Liver (tissue), 9 donors: ENCODE measurements around the gene OR51T1. TPM values are rescaled to one million over a fixed set of nuclear protein-coding genes. Genes with fewer than 3 reads are reported as not detected.

Source experiments
- DNase-seq: peaks from one replicate; pipeline ENCODE4 v3.0.0-alpha.2; 2017; ENCODE audit warnings: low spot score
- H3K27ac ChIP-seq, 2 donors: one replicate each; pipeline ENCODE4 v1.7.0; 2013; ENCODE audit warnings: inconsistent platforms in 2 of 2, low read length in 2 of 2, control low read depth in 1 of 2, low read depth in 1 of 2, mild to moderate bottlenecking in 1 of 2
- H3K27me3 ChIP-seq, 4 donors: one replicate each; pipeline versions ENCODE4 v1.6.1 to v1.7.0; 2013; ENCODE audit warnings: low read length in 3 of 4, inconsistent platforms in 1 of 4, mild to moderate bottlenecking in 1 of 4, moderate library complexity in 1 of 4; ENCODE audit not compliant: control insufficient read depth in 4 of 4, insufficient read depth in 4 of 4
- H3K36me3 ChIP-seq, 4 donors: one replicate each; pipeline versions ENCODE4 v1.6.1 to v1.7.0; 2013; ENCODE audit warnings: low read length in 3 of 4, mild to moderate bottlenecking in 3 of 4, low read depth in 1 of 4, moderate library complexity in 1 of 4; ENCODE audit not compliant: control insufficient read depth in 4 of 4, insufficient read depth in 3 of 4
- H3K4me1 ChIP-seq, 4 donors: one replicate each; pipeline versions ENCODE4 v1.6.1 to v1.7.0; 2013; ENCODE audit warnings: low read length in 3 of 4, mild to moderate bottlenecking in 3 of 4, moderate library complexity in 1 of 4; ENCODE audit not compliant: control insufficient read depth in 4 of 4, insufficient read depth in 4 of 4
- H3K4me3 ChIP-seq, 3 donors: one replicate each; pipeline versions ENCODE4 v1.6.1 to v1.7.0; 2013; ENCODE audit warnings: low read length in 3 of 3, control low read depth in 1 of 3, low read depth in 1 of 3, mild to moderate bottlenecking in 1 of 3
- H3K9ac ChIP-seq, 2 donors: one replicate each; pipeline ENCODE4 v1.7.0; 2013; ENCODE audit warnings: low read length in 2 of 2, mild to moderate bottlenecking in 2 of 2, moderate library complexity in 2 of 2, control low read depth in 1 of 2, low read depth in 1 of 2
- H3K9me3 ChIP-seq, 4 donors: one replicate each; pipeline versions ENCODE4 v1.6.1 to v1.7.0; 2013; ENCODE audit warnings: low read length in 3 of 4; ENCODE audit not compliant: control insufficient read depth in 4 of 4
- FOXA2 ChIP-seq: IDR thresholded peaks from 2 replicates; pipeline ENCODE4 v1.6.1; 2016; ENCODE audit warnings: antibody characterized with exemption
- HNF4A ChIP-seq, 2 donors: conservative IDR thresholded peaks; 2 replicates each; pipeline ENCODE4 v1.6.1; 2016; ENCODE audit warnings: antibody characterized with exemption in 2 of 2, mild to moderate bottlenecking in 2 of 2
- HNF4G ChIP-seq: IDR thresholded peaks from 2 replicates; pipeline ENCODE4 v1.6.1; 2016; ENCODE audit warnings: antibody characterized with exemption
- JUND ChIP-seq, 2 donors: IDR thresholded peaks; 2 replicates each; pipeline ENCODE4 v1.6.1; 2016; ENCODE audit warnings: antibody characterized with exemption in 2 of 2
- NR2F2 ChIP-seq: IDR thresholded peaks from 2 replicates; pipeline ENCODE4 v1.6.1; 2016; ENCODE audit warnings: antibody characterized with exemption
- RAD21 ChIP-seq, 2 donors: IDR thresholded peaks; 2 replicates each; pipeline ENCODE4 v1.6.1; 2016; ENCODE audit warnings: antibody characterized with exemption in 2 of 2, mild to moderate bottlenecking in 2 of 2
- REST ChIP-seq: IDR thresholded peaks from 2 replicates; pipeline ENCODE4 v1.6.1; 2016; ENCODE audit warnings: antibody characterized with exemption, mild to moderate bottlenecking
- RXRA ChIP-seq, 2 donors: IDR thresholded peaks; 2 replicates each; pipeline ENCODE4 v1.6.1; 2017 to 2018; ENCODE audit warnings: antibody characterized with exemption in 2 of 2, mild to moderate bottlenecking in 1 of 2
- SP1 ChIP-seq: IDR thresholded peaks from 2 replicates; pipeline ENCODE4 v1.6.1; 2018; ENCODE audit warnings: antibody characterized with exemption, mild to moderate bottlenecking
- TAF1 ChIP-seq: conservative IDR thresholded peaks from 2 replicates; pipeline ENCODE4 v1.6.1; 2016; ENCODE audit warnings: antibody characterized with exemption, mild to moderate bottlenecking
- YY1 ChIP-seq: IDR thresholded peaks from 2 replicates; pipeline ENCODE4 v1.6.1; 2016; ENCODE audit warnings: antibody characterized with exemption, mild to moderate bottlenecking
- WGBS: extraction: QIAGEN DNeasy Blood & Tissue Kit; methylation state at CpG from one replicate; pipeline ENCODE4 v1.1.7; 2013; 5-methylcytosine and 5-hydroxymethylcytosine counted together
- polyA plus RNA-seq, 2 donors: library from polyadenylated mRNA; stranded (reverse) in 1 of 2; unstranded in 1 of 2; fragments of 200-250 nt in 1 of 2; fragments of >200 nt in 1 of 2; fragmentation: Nextera tagmentation in 1 of 2; extraction: Ambion mirVana in 1 of 2; gene quantifications; one replicate each; pipeline versions ENCODE4 v1.2.1 to v1.2.3, GENCODE V29; 2013 to 2015
- total RNA-seq, 2 donors: library from RNA; depleted of rRNA; stranded (reverse); fragments of >200 nt; gene quantifications; one replicate each; pipeline ENCODE4 v1.2.3, GENCODE V29; 2014
- TF ChIP-seq, protein P1 (sequence below): IDR thresholded peaks from 2 replicates; pipeline ENCODE4 v1.6.1; 2016; ENCODE audit warnings: antibody characterized with exemption
- TF ChIP-seq, protein P2 (sequence below): IDR thresholded peaks from 2 replicates; pipeline ENCODE4 v1.6.1; 2016; ENCODE audit warnings: antibody characterized with exemption
- donor health status: healthy.
- donor health status: healthy.
- donor health status: healthy.
- donor health status: healthy.
- donor health status: healthy.

Gene OR51T1
- total and polyA plus RNA-seq, 4 donors, result not detected

DNA sequence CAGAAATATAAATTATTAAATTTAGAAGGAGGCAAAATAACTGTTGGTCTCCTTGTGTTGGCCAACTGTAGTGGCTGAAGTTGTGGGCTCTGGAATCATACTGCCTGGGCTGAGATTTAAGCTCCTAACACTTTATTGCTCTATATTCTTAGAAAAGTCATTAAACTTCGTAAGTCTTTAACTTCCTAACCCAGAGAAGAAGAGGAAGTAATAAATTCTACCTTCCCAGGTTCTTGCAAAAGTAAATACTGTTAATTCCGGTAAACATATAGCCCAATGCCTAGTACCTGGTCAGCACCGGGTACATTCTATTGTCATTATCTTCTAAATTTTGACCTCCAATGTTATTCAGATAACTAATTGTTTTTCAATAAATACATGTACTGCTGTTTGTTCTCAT, 4.5 kb downstream of the OR51T1 start:
- Histone ChIP-seq H3K9me3 (no peaks in the 10 kb centered on the region), H3K4me3 (no peak overlapping the region), H3K27me3 (peaks cover 0 to 2% (median under 1%) of the 10 kb centered on the region in 4 donors), H3K36me3 (no peaks in the 10 kb centered on the region), H3K4me1 (no peaks in the 10 kb centered on the region), H3K27ac (no peak overlapping the region), H3K9ac (no peak overlapping the region)
- no peak for TF ChIP-seq TAF1
- no peak for TF ChIP-seq YY1
- no peak for TF ChIP-seq REST
- no peak for TF ChIP-seq RXRA (IDR thresholded peaks at IDR 0.05)
- TF ChIP-seq, protein P1, sequence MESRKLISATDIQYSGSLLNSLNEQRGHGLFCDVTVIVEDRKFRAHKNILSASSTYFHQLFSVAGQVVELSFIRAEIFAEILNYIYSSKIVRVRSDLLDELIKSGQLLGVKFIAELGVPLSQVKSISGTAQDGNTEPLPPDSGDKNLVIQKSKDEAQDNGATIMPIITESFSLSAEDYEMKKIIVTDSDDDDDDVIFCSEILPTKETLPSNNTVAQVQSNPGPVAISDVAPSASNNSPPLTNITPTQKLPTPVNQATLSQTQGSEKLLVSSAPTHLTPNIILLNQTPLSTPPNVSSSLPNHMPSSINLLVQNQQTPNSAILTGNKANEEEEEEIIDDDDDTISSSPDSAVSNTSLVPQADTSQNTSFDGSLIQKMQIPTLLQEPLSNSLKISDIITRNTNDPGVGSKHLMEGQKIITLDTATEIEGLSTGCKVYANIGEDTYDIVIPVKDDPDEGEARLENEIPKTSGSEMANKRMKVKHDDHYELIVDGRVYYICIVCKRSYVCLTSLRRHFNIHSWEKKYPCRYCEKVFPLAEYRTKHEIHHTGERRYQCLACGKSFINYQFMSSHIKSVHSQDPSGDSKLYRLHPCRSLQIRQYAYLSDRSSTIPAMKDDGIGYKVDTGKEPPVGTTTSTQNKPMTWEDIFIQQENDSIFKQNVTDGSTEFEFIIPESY, result no peak
- TF ChIP-seq NR2F2, result no peak
- TF ChIP-seq, protein P2, sequence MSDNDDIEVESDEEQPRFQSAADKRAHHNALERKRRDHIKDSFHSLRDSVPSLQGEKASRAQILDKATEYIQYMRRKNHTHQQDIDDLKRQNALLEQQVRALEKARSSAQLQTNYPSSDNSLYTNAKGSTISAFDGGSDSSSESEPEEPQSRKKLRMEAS, result no peak
- TF ChIP-seq RAD21 (IDR thresholded peaks at IDR 0.05), result no peak
- no peak for TF ChIP-seq JUND (IDR thresholded peaks at IDR 0.05)
- TF ChIP-seq FOXA2, result no peak
- TF ChIP-seq HNF4G, result no peak
- TF ChIP-seq HNF4A (conservative IDR thresholded peaks at IDR 0.05), result no peak
- DNase-seq, result no peak
- 64% methylated on average over 3 of the region's 3 CpGs for WGBS

DNA sequence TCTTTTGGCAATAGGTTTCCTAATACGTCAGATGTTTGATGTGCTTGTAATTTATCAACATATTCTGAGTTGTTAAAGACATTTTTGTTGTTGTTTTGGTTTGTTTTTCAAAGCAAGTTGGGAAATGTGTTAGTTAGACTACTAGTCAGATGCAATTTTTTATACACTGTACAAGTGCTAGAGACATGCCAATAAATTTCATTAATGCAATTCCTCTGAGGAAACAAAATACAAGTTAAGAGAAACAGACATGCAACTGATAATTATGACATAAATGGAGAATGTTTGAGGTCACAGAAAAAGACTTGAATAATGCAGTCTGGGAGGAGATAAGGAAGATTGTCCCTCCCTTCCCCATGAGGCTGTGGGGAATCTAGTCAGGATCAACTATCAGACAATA, 5.9 kb downstream of the OR51T1 start:
- no peak overlapping the region for H3K4me3 ChIP-seq
- TF ChIP-seq, protein P1, result no peak
- TF ChIP-seq, protein P2, result no peak
- no peak for TF ChIP-seq SP1
- no peaks in the 10 kb centered on the region for H3K36me3 ChIP-seq
- no peak overlapping the region for H3K9ac ChIP-seq
- H3K9me3 ChIP-seq, result no peaks in the 10 kb centered on the region
- DNase-seq, result no peak
- H3K27me3 ChIP-seq, result peaks cover 0 to under 1% (median 0%) of the 10 kb centered on the region in 4 donors
- no peak overlapping the region for H3K27ac ChIP-seq
- no peaks in the 10 kb centered on the region for H3K4me1 ChIP-seq
- 0% methylated on average over 1 of the region's 1 CpG for WGBS
